GM21825 (cell line): ENCODE data around the gene PLCB4.

Experiments
- ATAC-seq: cut with Tn5 transposase; IDR thresholded peaks from one replicate; pipeline ENCODE4 v1.9.1; 2021; ENCODE audit warnings: mild to moderate bottlenecking, moderate library complexity; ENCODE audit not compliant: unreplicated experiment

PLCB4 gene

GRCh38 chr20:9416421-9416820, 347.5 kb downstream of the PLCB4 start:
- ATAC-seq = no peak

GRCh38 chr20:9417665-9418064, 348.8 kb downstream of the PLCB4 start:
- no peak for ATAC-seq

- no peak for ATAC-seq
Measured at GRCh38 chr20:9422321-9423057, 353.6 kb downstream of the PLCB4 start.

GRCh38 chr20:9424551-9424950, 355.7 kb downstream of the PLCB4 start:
- no peak for ATAC-seq

- no peak for ATAC-seq
Measured at GRCh38 chr20:9427430-9428291, 358.8 kb downstream of the PLCB4 start.

GRCh38 chr20:9428292-9428607, 359.4 kb downstream of the PLCB4 start:
- no peak for ATAC-seq

- ATAC-seq = no peak
Measured at GRCh38 chr20:9439806-9440205, 370.9 kb downstream of the PLCB4 start.

- no peak for ATAC-seq
Measured at GRCh38 chr20:9440892-9441291, 372.0 kb downstream of the PLCB4 start.

GRCh38 chr20:9441948-9442347, 373.1 kb downstream of the PLCB4 start:
- peak; percentile 72 for ATAC-seq

- ATAC-seq = no peak
Measured at GRCh38 chr20:9442858-9443257, 374.0 kb downstream of the PLCB4 start.

GRCh38 chr20:9444921-9445320, 376.0 kb downstream of the PLCB4 start:
- ATAC-seq = no peak

GRCh38 chr20:9447182-9447581, 378.3 kb downstream of the PLCB4 start:
- ATAC-seq = no peak

- no peak for ATAC-seq
Measured at GRCh38 chr20:9453201-9453600, 384.3 kb downstream of the PLCB4 start.

- ATAC-seq = no peak
Measured at GRCh38 chr20:9454791-9455190, 385.9 kb downstream of the PLCB4 start.

- no peak for ATAC-seq
Measured at GRCh38 chr20:9457136-9457535, 388.2 kb downstream of the PLCB4 start.

GRCh38 chr20:9458138-9458796, 389.4 kb downstream of the PLCB4 start:
- no peak for ATAC-seq

GRCh38 chr20:9460518-9460917, 391.6 kb downstream of the PLCB4 start:
- no peak for ATAC-seq

GRCh38 chr20:9467995-9468394, 399.1 kb downstream of the PLCB4 start:
- ATAC-seq = no peak

GRCh38 chr20:9474835-9475415, 406.0 kb downstream of the PLCB4 start:
- no peak for ATAC-seq

- no peak for ATAC-seq
Measured at GRCh38 chr20:9475456-9475855, 406.6 kb downstream of the PLCB4 start.

- no peak for ATAC-seq
Measured at GRCh38 chr20:9476174-9476573, 407.3 kb downstream of the PLCB4 start.
